RWPE2 (cell line): Measurements from ENCODE around the gene RRP8.

ENCODE experiments used
- ATAC-seq: fragments of 200-7000 bp; cut with Tn5 transposase; 3 replicates; pipeline ENCODE4 v1.9.1; 2021; ENCODE audit warnings: low read depth
- DNase-seq: peaks from one replicate; pipeline ENCODE4 v3.0.0-alpha.2; 2020; ENCODE audit warnings: low spot score
- H3K27ac ChIP-seq: fragments of 450-650 bp; 2 replicates; pipeline ENCODE4 v1.5.1; 2017; ENCODE audit warnings: mild to moderate bottlenecking; ENCODE audit not compliant: poor library complexity, severe bottlenecking
- H3K27me3 ChIP-seq: fragments of 250-450 bp; sonication (Bioruptor Pico); 2 replicates; pipeline ENCODE4 v1.5.1; 2021; ENCODE audit warnings: mild to moderate bottlenecking, moderate library complexity; ENCODE audit not compliant: insufficient read depth, poor library complexity, severe bottlenecking
- H3K36me3 ChIP-seq: fragments of 250-450 bp; sonication (Bioruptor Pico); 2 replicates; pipeline ENCODE4 v1.5.1; 2020; ENCODE audit warnings: low read depth, mild to moderate bottlenecking, moderate library complexity
- H3K4me1 ChIP-seq: fragments of 250-450 bp; sonication (Bioruptor Pico); 2 replicates; pipeline ENCODE4 v1.5.1; 2021; ENCODE audit warnings: mild to moderate bottlenecking, moderate library complexity; ENCODE audit not compliant: insufficient read depth, poor library complexity, severe bottlenecking
- H3K4me3 ChIP-seq: fragments of 250-450 bp; sonication (Bioruptor Pico); 2 replicates; pipeline ENCODE4 v1.5.1; 2021; ENCODE audit warnings: mild to moderate bottlenecking, moderate library complexity; ENCODE audit not compliant: severe bottlenecking
- H3K9me3 ChIP-seq: fragments of 250-450 bp; sonication (Bioruptor Pico); 2 replicates; pipeline ENCODE4 v1.5.1; 2021; ENCODE audit warnings: mild to moderate bottlenecking, moderate library complexity; ENCODE audit not compliant: severe bottlenecking
- TF ChIP-seq, protein P1 (sequence below): fragments of 450-650 bp; IDR thresholded peaks from one replicate; pipeline ENCODE4 v1.5.1; 2017; ENCODE audit warnings: mild to moderate bottlenecking, moderate library complexity; ENCODE audit not compliant: poor library complexity, severe bottlenecking

RRP8 gene

GRCh38 chr11:6546735-6547134, 56.7 kb downstream of the RRP8 start:
- Histone ChIP-seq H3K27ac (no peak overlapping the region), H3K36me3 (no peaks in the 10 kb centered on the region), H3K9me3 (no peaks in the 10 kb centered on the region), H3K4me1 (no peaks in the 10 kb centered on the region), H3K27me3 (no peaks in the 10 kb centered on the region), H3K4me3 (no peak overlapping the region)
- ATAC-seq (no peak), DNase-seq (no peak)
- TF ChIP-seq, protein P1, sequence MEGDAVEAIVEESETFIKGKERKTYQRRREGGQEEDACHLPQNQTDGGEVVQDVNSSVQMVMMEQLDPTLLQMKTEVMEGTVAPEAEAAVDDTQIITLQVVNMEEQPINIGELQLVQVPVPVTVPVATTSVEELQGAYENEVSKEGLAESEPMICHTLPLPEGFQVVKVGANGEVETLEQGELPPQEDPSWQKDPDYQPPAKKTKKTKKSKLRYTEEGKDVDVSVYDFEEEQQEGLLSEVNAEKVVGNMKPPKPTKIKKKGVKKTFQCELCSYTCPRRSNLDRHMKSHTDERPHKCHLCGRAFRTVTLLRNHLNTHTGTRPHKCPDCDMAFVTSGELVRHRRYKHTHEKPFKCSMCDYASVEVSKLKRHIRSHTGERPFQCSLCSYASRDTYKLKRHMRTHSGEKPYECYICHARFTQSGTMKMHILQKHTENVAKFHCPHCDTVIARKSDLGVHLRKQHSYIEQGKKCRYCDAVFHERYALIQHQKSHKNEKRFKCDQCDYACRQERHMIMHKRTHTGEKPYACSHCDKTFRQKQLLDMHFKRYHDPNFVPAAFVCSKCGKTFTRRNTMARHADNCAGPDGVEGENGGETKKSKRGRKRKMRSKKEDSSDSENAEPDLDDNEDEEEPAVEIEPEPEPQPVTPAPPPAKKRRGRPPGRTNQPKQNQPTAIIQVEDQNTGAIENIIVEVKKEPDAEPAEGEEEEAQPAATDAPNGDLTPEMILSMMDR: no peak

- H3K9me3 ChIP-seq: no peaks in the 10 kb centered on the region
- H3K27ac ChIP-seq: no peak overlapping the region
- H3K4me1 ChIP-seq: no peaks in the 10 kb centered on the region
- no peak overlapping the region for H3K4me3 ChIP-seq
- no peaks in the 10 kb centered on the region for H3K36me3 ChIP-seq
- DNase-seq: no peak
- no peak for ATAC-seq
- TF ChIP-seq, protein P1: no peak
- no peaks in the 10 kb centered on the region for H3K27me3 ChIP-seq
Measured at GRCh38 chr11:6545917-6546605, 57.4 kb downstream of the RRP8 start.
